Measurements from ENCODE around the gene WDFY4. TPM values are rescaled to one million over a fixed set of nuclear protein-coding genes. Genes with fewer than 3 reads are reported as not detected.

Gene WDFY4
- total and polyA plus RNA-seq, 11 donors: 0.46 to 19.8 (median 1.0) TPM

DNA sequence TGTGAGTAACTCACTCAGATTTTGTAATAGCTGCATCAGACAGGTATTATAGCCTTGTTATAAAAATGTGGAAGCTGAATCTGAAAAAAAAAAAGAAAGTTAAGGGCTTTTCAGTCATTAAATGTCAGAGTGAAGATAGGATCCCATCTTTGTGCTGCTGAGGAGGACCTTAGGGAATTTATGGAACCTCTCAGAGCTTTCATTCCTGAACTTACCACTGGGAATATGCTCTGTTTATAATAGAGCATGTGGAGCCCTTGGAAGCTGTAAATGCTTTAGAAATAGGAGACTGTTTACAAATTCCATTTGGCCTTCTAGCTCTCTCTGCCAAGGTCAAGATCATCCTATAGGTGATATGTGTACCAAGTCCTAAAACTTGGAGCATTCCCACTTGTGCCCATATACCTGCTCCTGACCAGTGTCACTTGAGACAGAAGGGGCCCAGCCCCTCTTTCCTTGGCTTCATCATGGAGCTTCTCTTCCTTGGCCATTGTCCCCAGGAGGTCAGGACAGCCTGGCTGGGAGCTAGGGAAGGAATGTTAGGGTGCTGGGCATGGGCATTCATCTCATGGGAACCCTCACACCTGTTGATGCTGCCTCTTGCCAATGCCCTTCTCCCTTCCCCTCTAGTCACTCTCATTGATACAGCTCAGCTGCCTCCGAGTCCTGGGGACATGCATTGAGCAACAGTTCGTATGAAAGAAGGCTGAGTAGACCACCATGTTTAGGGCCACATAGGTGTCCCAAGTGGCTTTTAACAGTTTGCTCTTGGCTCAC, 149.7 kb downstream of the WDFY4 start:
- no peak for ATAC-seq
- intact Hi-C loops (cut with DNase I): loop anchor here in 1 of 10 donors (10.0 kb wide), 1 partner anchor 160 kb away; no protein-coding TSS in a partner anchor
- peaks cover 0 to 8% (median 0%) of the 10 kb centered on the region in 12 donors for H3K9me3 ChIP-seq
- DNase-seq: no peak
- no peak for TF ChIP-seq POLR2A (IDR thresholded peaks at IDR 0.05)
- TF ChIP-seq CTCF (IDR thresholded peaks at IDR 0.05): no peak
- WGBS, 4 donors: 88 to 97% (median 95%) methylated on average over 2 of the region's 2 CpGs
- H3K4me1 ChIP-seq: peaks cover 0 to 14% (median 7%) of the 10 kb centered on the region in 12 donors
- H3K27me3 ChIP-seq: no peaks in the 10 kb centered on the region
- no peak overlapping the region for H3K4me3 ChIP-seq
- peaks cover 0 to 23% (median 0%) of the 10 kb centered on the region in 9 donors for H3K36me3 ChIP-seq
- H3K27ac ChIP-seq: peak overlapping the region in 4 of 12 donors; percentile 24 to 56 (median 36)

DNA sequence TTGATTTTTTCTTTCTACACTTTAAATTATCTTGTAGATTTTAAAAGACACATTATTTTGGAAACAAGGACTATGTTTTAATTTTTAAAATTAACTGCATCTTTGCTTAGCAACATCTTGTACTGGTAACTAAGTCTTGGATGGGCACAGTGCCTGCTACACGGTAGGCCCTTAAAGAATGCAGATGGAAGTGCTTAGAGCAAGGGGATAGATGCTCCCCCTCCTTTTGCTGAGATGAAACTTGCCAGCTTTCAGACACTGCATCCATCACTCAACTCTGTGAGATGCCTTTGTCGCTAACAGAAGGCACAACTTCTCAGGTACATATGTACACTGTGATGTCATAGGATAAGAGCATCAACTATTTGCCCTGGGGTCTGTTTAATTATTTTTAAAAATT, 151.1 kb downstream of the WDFY4 start:
- Histone ChIP-seq H3K27ac (peak overlapping the region in 1 of 12 donors; percentile 12), H3K4me3 (no peak overlapping the region), H3K9me3 (peaks cover 0 to 8% (median 0%) of the 10 kb centered on the region in 12 donors), H3K27me3 (no peaks in the 10 kb centered on the region), H3K4me1 (peaks cover 3 to 26% (median 14%) of the 10 kb centered on the region in 12 donors), H3K36me3 (peaks cover 0 to 23% (median 0%) of the 10 kb centered on the region in 9 donors)
- no peak for DNase-seq
- no peak for ATAC-seq
- 71 to 80% (median 75%) methylated on average over 2 of the region's 2 CpGs for WGBS, 4 donors
- intact Hi-C loops (cut with DNase I): loop anchor here in 1 of 10 donors (10.0 kb wide), 1 partner anchor 161 kb away; no protein-coding TSS in a partner anchor
- TF ChIP-seq POLR2A (IDR thresholded peaks at IDR 0.05) (no peak), CTCF (IDR thresholded peaks at IDR 0.05) (no peak)

GRCh38 chr10:48836605-48837004, 151.9 kb downstream of the WDFY4 start:
- Histone ChIP-seq H3K9me3 (peaks cover 0 to 8% (median 0%) of the 10 kb centered on the region in 12 donors), H3K4me3 (no peak overlapping the region), H3K36me3 (peaks cover 0 to 21% (median 0%) of the 10 kb centered on the region in 9 donors), H3K27ac (no peak overlapping the region), H3K4me1 (peaks cover 3 to 26% (median 14%) of the 10 kb centered on the region in 12 donors), H3K27me3 (no peaks in the 10 kb centered on the region)
- ATAC-seq: peak in 3 of 4 donors; percentile 60 to 69 (median 62)
- DNase-seq: peak in 4 of 5 donors; percentile 36 to 73 (median 40)
- intact Hi-C loops (cut with DNase I): loop anchor here in 1 of 10 donors (10.0 kb wide), 1 partner anchor 162 kb away; no protein-coding TSS in a partner anchor
- 78 to 88% (median 84%) methylated on average over 2 of the region's 2 CpGs for WGBS, 4 donors
- TF ChIP-seq POLR2A (IDR thresholded peaks at IDR 0.05) (no peak), CTCF (IDR thresholded peaks at IDR 0.05) (no peak)

DNA sequence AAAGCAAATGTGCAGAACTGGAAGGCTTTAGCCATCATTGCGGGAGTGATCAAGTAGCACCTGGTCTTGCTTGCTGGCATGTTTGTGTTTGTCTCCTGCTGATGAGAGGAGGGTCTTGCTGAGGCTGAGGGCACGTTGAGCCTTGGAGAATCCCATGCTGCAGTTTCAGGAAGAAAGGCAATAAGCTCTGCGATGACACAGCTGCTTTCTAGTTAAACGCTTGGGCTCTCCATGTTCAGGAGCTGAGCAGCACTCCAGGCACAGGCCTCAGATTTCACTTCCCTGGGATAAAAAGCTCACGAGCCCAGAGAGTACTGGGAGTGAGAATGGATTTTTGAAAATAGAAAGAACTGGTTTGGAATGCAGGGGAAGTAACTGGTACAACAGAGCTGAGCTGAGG, 154.2 kb downstream of the WDFY4 start:
- Histone ChIP-seq H3K27me3 (no peaks in the 10 kb centered on the region), H3K36me3 (peaks cover 0 to 9% (median 0%) of the 10 kb centered on the region in 9 donors), H3K4me3 (no peak overlapping the region), H3K4me1 (peaks cover 3 to 26% (median 14%) of the 10 kb centered on the region in 12 donors), H3K9me3 (no peaks in the 10 kb centered on the region), H3K27ac (peak overlapping the region in 2 of 12 donors; percentile 46 to 58)
- no peak for TF ChIP-seq CTCF (IDR thresholded peaks at IDR 0.05)
- intact Hi-C loops (cut with DNase I): loop anchor here in 1 of 10 donors (10.0 kb wide), 1 partner anchor 164 kb away; no protein-coding TSS in a partner anchor
- ATAC-seq (no peak), DNase-seq (no peak)
- 58 to 73% (median 67%) methylated on average over 5 of the region's 5 CpGs for whole genome bisulfite sequencing, 4 donors
